Measurements from ENCODE around the gene ABCA9.

DNA sequence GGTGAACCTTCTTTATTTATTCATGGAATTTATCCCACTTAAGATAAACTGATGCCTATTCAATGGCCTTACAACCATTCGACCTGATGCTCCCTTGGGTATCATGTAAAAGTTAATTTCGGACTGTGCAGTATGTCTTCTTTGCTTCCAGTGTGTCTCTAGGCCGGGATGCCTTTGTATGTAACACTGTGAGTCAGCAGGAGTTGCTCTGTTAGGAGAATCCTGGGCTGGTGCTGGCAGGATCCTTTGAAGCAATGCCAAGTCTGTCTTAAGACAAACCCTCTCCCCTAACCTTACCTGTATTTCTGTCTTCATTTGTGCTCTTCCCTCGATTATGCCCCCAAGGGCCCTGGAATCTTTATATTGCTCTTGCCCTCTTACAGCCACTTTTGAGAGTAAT is 67.6 kb downstream of the ABCA9 start:
- TF ChIP-seq, protein P1, sequence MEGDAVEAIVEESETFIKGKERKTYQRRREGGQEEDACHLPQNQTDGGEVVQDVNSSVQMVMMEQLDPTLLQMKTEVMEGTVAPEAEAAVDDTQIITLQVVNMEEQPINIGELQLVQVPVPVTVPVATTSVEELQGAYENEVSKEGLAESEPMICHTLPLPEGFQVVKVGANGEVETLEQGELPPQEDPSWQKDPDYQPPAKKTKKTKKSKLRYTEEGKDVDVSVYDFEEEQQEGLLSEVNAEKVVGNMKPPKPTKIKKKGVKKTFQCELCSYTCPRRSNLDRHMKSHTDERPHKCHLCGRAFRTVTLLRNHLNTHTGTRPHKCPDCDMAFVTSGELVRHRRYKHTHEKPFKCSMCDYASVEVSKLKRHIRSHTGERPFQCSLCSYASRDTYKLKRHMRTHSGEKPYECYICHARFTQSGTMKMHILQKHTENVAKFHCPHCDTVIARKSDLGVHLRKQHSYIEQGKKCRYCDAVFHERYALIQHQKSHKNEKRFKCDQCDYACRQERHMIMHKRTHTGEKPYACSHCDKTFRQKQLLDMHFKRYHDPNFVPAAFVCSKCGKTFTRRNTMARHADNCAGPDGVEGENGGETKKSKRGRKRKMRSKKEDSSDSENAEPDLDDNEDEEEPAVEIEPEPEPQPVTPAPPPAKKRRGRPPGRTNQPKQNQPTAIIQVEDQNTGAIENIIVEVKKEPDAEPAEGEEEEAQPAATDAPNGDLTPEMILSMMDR (IDR thresholded peaks at IDR 0.05) = no peak
- no peak for TF ChIP-seq POLR2A (IDR thresholded peaks at IDR 0.05)

Measured in body of pancreas (tissue), 4 donors.